Neuron (in vitro differentiated cells): ENCODE data around the gene RUBCNL.

Source experiments
- H2AFZ ChIP-seq: one replicate; pipeline ENCODE4 v1.6.1; 2013; ENCODE audit warnings: low read depth, mild to moderate bottlenecking, inconsistent platforms, low read length, moderate library complexity
- H3K27me3 ChIP-seq: one replicate; pipeline ENCODE4 v1.6.1; 2013; ENCODE audit warnings: low read length; ENCODE audit not compliant: insufficient read depth
- H3K36me3 ChIP-seq: one replicate; pipeline ENCODE4 v1.6.1; 2013; ENCODE audit warnings: low read length; ENCODE audit not compliant: insufficient read depth
- H3K4me1 ChIP-seq: one replicate; pipeline ENCODE4 v1.6.1; 2013; ENCODE audit warnings: low read length; ENCODE audit not compliant: insufficient read depth
- H3K4me3 ChIP-seq: 2 replicates; pipeline ENCODE4 v1.5.1; 2013; ENCODE audit warnings: mild to moderate bottlenecking, low read length, moderate library complexity
- H3K9me3 ChIP-seq: one replicate; pipeline ENCODE4 v1.6.1; 2013; ENCODE audit warnings: low read length

RUBCNL gene

GRCh38 chr13:46345866-46346265, 41.2 kb downstream of the RUBCNL start:
- H3K4me3 ChIP-seq = no peak overlapping the region
- H3K4me1 ChIP-seq = no peaks in the 10 kb centered on the region
- H2AFZ ChIP-seq = no peak overlapping the region
- H3K27me3 ChIP-seq = no peaks in the 10 kb centered on the region
- H3K9me3 ChIP-seq = no peaks in the 10 kb centered on the region
- H3K36me3 ChIP-seq = no peaks in the 10 kb centered on the region

GRCh38 chr13:46345398-46345797, 41.7 kb downstream of the RUBCNL start:
- Histone ChIP-seq H2AFZ (no peak overlapping the region), H3K27me3 (no peaks in the 10 kb centered on the region), H3K36me3 (no peaks in the 10 kb centered on the region), H3K4me3 (no peak overlapping the region), H3K4me1 (no peaks in the 10 kb centered on the region), H3K9me3 (no peaks in the 10 kb centered on the region)

- Histone ChIP-seq H2AFZ (no peak overlapping the region), H3K4me3 (no peak overlapping the region), H3K9me3 (no peaks in the 10 kb centered on the region), H3K36me3 (no peaks in the 10 kb centered on the region), H3K4me1 (no peaks in the 10 kb centered on the region), H3K27me3 (no peaks in the 10 kb centered on the region)
These were observed 43.6 kb downstream of the RUBCNL start for GRCh38 chr13:46343279-46343994.

- Histone ChIP-seq H3K4me1 (no peaks in the 10 kb centered on the region), H3K36me3 (no peaks in the 10 kb centered on the region), H2AFZ (no peak overlapping the region), H3K27me3 (no peaks in the 10 kb centered on the region), H3K4me3 (no peak overlapping the region), H3K9me3 (no peaks in the 10 kb centered on the region)
These were observed 44.5 kb downstream of the RUBCNL start for GRCh38 chr13:46342538-46342937.

- Histone ChIP-seq H3K27me3 (no peaks in the 10 kb centered on the region), H3K36me3 (no peaks in the 10 kb centered on the region), H2AFZ (no peak overlapping the region), H3K4me1 (no peaks in the 10 kb centered on the region), H3K4me3 (no peak overlapping the region), H3K9me3 (no peaks in the 10 kb centered on the region)
These were observed 45.8 kb downstream of the RUBCNL start for GRCh38 chr13:46341112-46341711.

GRCh38 chr13:46340631-46341111, 46.4 kb downstream of the RUBCNL start:
- no peaks in the 10 kb centered on the region for H3K27me3 ChIP-seq
- no peak overlapping the region for H2AFZ ChIP-seq
- no peak overlapping the region for H3K4me3 ChIP-seq
- H3K36me3 ChIP-seq = no peaks in the 10 kb centered on the region
- no peaks in the 10 kb centered on the region for H3K9me3 ChIP-seq
- no peaks in the 10 kb centered on the region for H3K4me1 ChIP-seq

- no peaks in the 10 kb centered on the region for H3K9me3 ChIP-seq
- H2AFZ ChIP-seq = no peak overlapping the region
- no peak overlapping the region for H3K4me3 ChIP-seq
- H3K27me3 ChIP-seq = no peaks in the 10 kb centered on the region
- H3K4me1 ChIP-seq = no peaks in the 10 kb centered on the region
- no peaks in the 10 kb centered on the region for H3K36me3 ChIP-seq
These were observed 47.0 kb downstream of the RUBCNL start for GRCh38 chr13:46340011-46340410.

- no peak overlapping the region for H2AFZ ChIP-seq
- H3K4me3 ChIP-seq = no peak overlapping the region
- H3K9me3 ChIP-seq = no peaks in the 10 kb centered on the region
- H3K4me1 ChIP-seq = no peaks in the 10 kb centered on the region
- no peaks in the 10 kb centered on the region for H3K27me3 ChIP-seq
- H3K36me3 ChIP-seq = no peaks in the 10 kb centered on the region
These were observed 47.9 kb downstream of the RUBCNL start for GRCh38 chr13:46339035-46339666.

- H3K4me3 ChIP-seq = no peak overlapping the region
- H3K36me3 ChIP-seq = no peaks in the 10 kb centered on the region
- no peaks in the 10 kb centered on the region for H3K27me3 ChIP-seq
- no peaks in the 10 kb centered on the region for H3K9me3 ChIP-seq
- no peak overlapping the region for H2AFZ ChIP-seq
- no peaks in the 10 kb centered on the region for H3K4me1 ChIP-seq
These were observed 49.4 kb downstream of the RUBCNL start for GRCh38 chr13:46337700-46338099.

- H3K4me1 ChIP-seq = no peaks in the 10 kb centered on the region
- no peak overlapping the region for H3K4me3 ChIP-seq
- no peaks in the 10 kb centered on the region for H3K36me3 ChIP-seq
- peaks cover 3% of the 10 kb centered on the region for H3K27me3 ChIP-seq
- H3K9me3 ChIP-seq = no peaks in the 10 kb centered on the region
- no peak overlapping the region for H2AFZ ChIP-seq
These were observed 52.8 kb downstream of the RUBCNL start for GRCh38 chr13:46334035-46334822.

GRCh38 chr13:46332772-46333171, 54.3 kb downstream of the RUBCNL start:
- H3K4me3 ChIP-seq = no peak overlapping the region
- H3K4me1 ChIP-seq = no peaks in the 10 kb centered on the region
- H3K27me3 ChIP-seq = peaks cover 4% of the 10 kb centered on the region
- H2AFZ ChIP-seq = no peak overlapping the region
- no peaks in the 10 kb centered on the region for H3K9me3 ChIP-seq
- no peaks in the 10 kb centered on the region for H3K36me3 ChIP-seq

- peaks cover 6% of the 10 kb centered on the region for H3K27me3 ChIP-seq
- no peak overlapping the region for H3K4me3 ChIP-seq
- no peaks in the 10 kb centered on the region for H3K4me1 ChIP-seq
- H3K9me3 ChIP-seq = no peaks in the 10 kb centered on the region
- no peaks in the 10 kb centered on the region for H3K36me3 ChIP-seq
- H2AFZ ChIP-seq = no peak overlapping the region
These were observed 57.4 kb downstream of the RUBCNL start for GRCh38 chr13:46329624-46330023.

GRCh38 chr13:46327246-46327645, 59.8 kb downstream of the RUBCNL start:
- H3K27me3 ChIP-seq = peaks cover 6% of the 10 kb centered on the region
- no peaks in the 10 kb centered on the region for H3K9me3 ChIP-seq
- no peaks in the 10 kb centered on the region for H3K4me1 ChIP-seq
- H3K36me3 ChIP-seq = no peaks in the 10 kb centered on the region
- no peak overlapping the region for H2AFZ ChIP-seq
- no peak overlapping the region for H3K4me3 ChIP-seq
